Activated CD8-positive, alpha-beta memory T cell treated with anti-CD3 and anti-CD28 coated beads, Interleukin-2, amount 50 U/mL, for 1 hour (primary cell): Measurements from ENCODE around the gene SLC16A6.
A peak's percentile ranks its signal among the peaks of the same experiment; 100 is the strongest.
"Not testable (repeated sequence)": the region's sequence is repeated elsewhere in the genome, so short reads cannot be mapped to it uniquely, and the experiment has no call there.

ENCODE experiments used
- DNase-seq: peaks from one replicate; pipeline ENCODE4 v3.0.0-alpha.2; 2020; ENCODE audit errors: extremely low read depth

The SLC16A6 gene

DNA sequence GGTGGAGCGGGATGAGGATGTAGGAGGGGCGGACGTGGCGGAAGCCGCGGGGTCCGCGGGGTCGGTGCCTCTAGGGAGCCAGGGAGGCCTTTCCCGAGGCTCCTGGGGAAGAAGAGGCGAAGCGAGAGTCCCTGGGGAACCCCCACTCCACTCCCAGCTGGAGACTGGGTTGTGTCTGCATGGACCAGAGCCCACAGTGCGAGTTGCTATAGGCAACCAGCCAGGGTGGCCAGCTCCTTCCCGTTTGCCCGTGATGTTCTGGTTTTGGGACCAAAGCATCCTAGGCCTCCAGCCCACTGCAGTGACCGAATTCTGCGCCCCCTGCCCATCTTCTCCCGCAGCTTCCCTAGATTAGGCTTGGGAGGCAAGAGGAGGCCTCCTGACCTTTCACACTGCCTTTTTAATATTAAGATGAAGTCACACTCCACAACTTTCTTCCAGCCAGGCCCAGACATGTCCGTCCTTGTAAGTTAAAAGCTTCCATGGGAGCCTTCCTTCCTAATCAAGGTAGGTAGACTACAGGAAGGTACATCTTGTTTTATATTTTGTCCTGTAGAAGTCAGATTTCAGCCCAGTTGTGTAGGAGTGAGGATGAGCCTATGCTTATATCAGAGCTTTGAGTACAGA, 42.6 kb downstream of the SLC16A6 start:
- DNase-seq: no peak

DNA sequence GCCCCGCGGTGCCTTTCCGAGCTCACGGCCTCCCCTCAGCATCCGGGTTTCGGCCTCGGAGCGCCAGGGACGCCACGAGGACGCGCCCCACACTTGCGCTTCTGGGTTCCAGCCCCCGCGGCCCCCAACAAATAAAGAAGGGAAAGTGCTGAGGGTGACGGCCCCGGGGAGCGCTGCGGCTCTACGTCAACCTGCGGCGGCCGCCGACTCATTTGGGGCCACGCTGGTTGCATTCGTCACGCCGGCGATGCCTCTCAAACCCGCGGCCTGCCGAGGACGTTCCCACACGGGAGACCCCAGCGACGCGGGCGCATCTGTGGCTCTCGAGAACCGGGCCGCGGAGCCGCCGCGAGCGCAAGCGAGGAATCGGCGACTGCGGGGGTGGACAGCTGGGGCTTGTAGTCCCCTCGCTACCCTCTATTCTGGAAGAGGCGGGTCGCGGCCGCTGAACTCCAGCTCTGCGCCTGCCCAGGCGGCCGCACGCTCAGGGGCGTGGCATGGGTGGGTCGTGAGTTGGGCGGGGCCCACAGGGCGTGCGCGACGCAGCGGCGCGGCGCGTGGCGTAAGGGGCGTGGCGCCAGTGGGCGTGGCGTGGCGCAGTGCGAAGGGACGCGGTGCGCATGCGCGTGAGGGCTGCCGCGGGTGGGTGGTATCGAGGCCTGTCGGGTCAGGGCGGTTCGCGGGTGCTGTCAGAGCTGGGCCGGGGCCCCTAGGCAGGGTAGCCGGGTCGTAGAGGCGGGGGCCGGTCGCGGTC, 43.3 kb downstream of the SLC16A6 start, which contains the start of gene AMZ2:
Gene AMZ2, plus strand, starts transcription at position 599 of the 754 bp plus-strand sequence. CDS start 2,145 bp downstream, outside the sequence.
- peak; percentile 83 for DNase-seq

DNA sequence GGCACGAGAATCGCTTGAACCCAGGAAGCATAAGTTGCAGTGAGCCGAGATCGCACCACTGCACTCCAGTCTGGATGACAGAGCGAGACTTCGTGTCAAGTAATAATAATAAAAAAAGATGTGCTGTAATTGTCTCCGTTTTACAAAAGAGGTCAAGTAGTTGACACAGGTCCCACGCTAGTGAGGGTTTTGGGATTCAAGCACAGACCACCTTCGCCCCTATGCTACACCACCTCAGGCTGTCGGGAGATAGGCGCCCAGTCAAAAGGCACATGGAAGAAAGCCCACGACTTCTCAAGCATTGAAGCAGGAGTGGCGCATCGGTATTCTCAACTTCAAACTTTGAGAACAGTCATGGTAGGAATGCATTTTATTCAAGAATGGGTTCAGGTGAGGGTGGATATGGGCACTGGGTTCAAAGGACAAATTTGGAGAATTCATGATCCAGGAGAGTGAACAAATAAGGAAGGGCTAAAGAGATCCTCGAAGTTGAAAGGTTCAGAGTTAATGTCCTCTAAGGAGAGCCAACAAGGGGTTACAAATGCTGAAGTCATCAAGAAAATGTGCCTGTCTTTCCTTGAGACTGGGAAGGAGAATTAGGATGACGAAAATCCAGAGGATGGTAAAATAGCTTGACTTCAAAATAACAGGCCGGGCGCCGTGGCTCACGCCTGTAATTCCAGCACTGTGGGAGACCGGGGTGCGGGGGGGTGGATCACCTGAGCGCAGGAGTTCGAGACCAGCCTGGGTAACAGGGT, 44.5 kb downstream of the SLC16A6 start:
- no peak for DNase-seq

DNA sequence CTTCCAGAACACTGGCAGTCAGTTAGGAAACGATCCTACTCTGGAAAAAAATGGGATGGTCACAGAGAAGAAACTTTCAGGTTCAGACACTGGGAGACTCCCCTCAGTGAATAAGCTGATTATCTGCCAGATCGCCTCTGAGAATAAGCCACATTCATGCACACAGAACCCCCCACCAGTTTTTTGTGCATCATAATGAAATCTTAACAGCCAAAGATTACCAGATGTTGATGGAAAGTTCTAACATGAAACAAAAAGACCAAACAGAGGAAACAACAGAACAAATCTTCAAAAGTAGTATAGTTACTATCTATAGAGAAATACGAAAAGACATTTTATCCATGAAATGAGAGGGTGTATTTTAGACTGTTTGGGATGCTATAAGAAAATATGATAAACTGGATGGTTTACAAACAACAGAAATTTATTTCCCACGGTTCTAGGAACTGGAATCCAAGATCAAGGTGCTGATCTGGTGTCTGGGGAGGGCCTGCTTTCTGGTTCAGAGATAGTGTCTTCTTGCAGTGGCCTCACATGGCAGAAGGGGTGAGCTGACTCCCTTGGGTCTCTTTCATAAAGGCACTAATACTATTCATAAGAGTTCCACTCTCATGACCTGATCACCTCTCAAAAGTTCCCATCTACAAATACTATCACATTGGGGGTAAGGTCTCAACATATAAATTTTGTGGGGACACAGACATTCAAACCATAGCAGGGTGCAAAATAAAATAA, 51.1 kb downstream of the SLC16A6 start:
- DNase-seq: no peak

DNA sequence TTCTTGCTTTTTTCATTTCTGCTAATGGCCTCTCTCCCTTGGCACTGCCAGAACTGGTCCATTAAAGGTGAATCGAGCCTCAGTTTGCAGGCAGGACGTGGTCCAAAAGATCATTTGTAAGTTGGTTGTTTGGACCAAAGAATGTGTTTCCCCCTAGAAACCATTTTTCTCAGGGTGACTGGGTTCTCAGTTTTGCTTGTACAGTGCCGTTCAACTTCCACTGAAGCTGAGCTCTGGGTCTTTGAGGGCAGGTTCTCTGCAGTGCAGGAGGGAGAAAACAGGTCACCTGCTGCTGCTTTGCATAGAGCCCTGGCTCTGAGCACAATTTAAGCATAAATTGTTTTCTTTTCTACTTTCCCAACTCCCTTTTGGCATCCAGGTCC, 52.1 kb downstream of the SLC16A6 start:
- no peak for DNase-seq

DNA sequence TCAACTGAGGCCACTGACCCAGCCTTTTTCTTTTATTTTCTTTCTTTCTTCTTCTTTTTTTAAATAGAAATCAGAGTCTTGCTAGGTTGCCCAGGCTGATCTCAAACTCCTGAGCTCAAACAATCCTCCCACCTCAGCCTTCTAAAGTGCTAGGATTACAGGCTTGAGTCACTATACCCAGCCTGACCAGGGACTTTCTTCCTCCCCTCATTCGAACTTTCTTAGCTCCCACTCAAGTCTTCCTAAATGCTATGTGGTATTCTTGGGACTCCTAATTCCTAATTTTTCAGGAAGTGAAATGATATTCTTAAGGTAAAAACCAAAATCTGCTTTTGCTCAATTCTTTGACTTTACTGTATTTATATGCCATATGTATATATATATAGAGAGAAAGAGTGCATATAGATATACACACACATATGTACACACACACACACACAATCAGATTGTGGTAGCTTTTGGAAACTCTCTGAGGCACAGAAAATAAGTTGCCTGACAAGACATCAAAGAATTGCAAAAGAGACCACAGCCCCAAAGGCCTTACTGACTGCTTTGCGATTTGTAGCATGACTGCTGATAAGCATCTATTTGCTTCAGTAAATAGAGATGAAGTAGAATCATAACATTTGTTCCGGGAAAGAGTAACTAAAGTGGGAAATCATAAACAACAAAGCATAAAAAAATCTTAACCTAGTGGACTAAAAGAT, 52.6 kb downstream of the SLC16A6 start:
- DNase-seq: no peak

DNA sequence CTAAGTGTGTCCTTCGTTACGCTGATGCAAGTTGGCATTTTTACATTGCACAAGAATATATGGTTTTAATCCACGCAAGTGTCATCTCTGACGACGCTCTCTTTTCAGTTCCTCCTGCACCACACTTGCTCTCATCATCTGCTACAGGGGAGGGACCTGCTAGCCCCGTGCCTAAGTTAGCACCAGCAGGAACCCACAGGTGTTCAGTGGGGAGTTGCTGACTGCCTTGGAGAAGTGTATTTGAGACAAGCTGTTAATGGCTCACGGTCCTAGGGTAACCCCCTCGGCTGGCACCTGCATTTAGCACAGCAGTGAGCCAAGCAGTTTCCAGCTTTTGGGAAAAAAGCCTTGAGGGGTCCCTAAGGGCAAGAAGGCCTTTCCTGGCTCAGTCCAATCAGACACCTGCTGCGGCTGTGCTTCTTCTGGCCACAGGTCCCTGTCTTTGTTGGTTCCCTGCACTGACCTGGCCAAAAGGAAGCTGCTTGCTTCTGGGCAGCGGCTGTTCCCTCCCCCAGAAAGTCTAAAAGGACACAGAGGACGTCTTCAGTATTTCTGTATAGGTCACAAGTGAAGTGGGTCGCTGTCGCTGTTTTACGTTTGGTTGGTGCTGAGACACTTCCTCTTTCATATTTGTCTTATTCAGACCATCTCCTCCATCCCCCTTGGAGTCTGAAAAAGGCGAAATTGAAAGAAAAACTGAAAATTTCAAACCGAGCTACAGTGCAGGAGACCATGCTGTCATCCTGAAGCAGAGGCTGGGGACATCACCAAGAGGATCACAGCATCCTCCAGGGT, 53.4 kb downstream of the SLC16A6 start:
- DNase-seq: not testable (repeated sequence)

DNA sequence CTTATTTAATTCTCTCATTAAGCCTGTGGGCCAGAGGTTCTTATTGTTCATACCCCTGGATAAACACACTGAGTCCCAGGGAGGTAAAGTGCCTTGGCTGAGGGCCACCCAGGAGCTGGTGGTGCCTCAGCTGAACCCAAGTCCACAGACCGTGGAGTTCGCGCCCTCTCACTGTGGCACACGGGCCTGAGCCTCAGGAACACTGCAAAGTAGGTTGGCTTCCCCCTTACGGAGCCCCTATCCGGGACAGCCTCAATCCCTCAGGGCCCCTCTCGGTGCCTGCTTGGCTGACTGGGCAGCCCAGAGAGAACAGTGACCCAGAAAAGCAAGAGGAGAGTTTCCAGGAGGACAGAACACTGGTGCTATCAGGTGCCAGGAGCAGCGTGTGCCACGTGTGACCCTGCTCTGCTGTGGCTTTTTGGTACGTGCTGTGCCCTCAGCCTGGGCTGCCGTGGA, 55.6 kb downstream of the SLC16A6 start:
- DNase-seq: not testable (repeated sequence)

DNA sequence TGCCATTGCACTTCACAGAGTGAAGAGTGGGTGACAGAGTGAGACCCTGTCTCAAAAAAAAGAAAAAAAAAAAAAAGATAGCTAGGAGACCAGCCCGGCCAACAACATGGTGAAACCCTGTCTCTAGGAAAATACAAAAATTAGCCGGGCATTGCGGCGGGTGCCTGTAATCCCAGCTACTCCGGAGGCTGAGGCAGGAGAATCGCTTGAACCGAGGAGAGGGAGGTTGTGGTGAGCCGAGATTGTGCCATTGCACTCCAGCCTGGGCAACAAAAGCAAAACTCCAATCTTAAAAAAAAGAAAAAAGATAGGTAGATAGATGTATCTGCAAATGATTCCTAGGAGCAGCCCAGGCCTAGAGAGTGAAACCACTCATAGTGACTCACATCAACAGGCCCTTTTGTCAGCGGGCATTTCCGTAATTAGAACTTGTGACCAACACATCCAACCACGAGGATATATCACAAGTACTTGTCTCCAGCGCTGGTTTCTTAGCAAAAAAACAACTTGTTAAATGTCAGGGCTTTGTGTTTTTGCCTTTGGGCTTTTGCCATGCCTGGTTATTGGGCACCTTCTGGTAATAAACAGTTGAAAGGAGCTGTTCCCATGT, 56.1 kb downstream of the SLC16A6 start:
- not testable (repeated sequence) for DNase-seq

DNA sequence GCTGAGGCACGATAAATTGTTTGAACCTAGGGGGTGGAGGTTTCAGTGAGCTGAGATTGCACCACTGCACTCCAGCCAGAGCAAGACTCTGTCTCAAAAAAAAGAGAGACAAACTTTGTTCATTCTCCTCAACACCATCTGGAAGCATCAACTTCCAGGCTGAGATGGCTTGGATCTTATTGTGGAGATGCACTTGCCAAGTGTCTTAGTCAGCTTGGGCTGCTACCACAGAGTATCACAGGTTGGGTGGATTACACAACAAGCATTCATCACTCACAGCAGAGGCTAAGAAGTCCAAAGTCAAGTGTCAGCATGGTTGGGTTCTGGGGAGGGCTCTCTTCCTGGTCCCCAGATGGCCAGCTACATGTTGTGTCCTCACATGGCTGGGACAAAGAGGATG, 58.2 kb downstream of the SLC16A6 start:
- not testable (repeated sequence) for DNase-seq

DNA sequence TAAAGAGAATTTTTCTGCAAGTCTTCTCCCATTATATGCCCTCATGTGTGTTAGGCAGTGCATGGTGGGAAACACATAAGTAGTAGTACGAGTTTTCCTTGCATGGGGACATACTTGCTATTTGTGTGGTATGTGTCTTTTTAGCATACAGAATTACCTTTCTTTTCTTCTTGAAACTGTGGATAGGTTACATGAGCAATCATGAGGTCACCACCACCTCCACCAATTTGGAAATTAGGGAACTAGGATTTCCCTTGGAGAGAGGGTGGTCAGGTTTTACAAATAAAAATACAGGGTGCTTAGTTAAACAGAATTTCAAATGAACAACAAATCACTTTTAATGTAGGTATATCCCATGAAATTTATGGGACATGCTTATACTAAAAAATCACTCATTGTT, 59.4 kb downstream of the SLC16A6 start:
- no peak for DNase-seq

DNA sequence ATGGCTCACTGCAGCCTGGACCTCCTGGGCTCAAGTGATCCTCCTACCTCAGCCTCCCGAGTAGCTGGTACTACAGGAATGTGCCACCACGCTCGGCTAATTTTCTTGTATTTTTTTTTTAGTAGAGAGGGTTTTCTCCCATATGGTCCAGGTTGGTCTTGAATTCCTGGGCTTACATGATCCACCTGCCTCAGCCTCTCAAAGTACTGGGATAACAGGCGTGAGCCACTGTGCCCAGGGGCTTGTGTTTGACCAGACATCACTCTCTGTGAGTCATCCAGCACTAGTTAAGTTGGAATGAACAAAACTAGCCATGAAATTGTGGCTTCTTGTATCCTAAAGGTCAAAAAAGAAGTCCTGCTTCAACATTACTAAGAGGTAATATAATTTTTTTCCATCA, 59.8 kb downstream of the SLC16A6 start:
- DNase-seq: not testable (repeated sequence)

DNA sequence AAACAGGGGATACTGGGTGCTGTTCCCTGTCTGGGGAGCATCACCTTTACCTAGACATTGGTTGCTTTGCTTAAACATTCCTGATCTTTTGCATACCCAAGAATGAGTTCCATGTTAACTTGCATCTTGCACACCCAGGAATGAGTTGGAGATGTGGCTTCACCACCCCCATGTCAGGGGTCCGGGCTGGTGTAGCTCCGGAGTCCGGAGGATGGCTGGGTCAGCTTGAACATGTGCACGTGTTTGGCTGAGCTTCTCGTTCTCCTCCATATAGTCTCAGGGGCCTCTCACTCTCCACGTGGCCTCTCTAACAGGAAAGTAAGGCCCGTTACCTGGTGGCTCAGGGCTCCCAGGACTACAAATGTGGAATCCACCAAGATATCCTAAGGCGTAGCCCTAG, 61.3 kb downstream of the SLC16A6 start:
- no peak for DNase-seq

DNA sequence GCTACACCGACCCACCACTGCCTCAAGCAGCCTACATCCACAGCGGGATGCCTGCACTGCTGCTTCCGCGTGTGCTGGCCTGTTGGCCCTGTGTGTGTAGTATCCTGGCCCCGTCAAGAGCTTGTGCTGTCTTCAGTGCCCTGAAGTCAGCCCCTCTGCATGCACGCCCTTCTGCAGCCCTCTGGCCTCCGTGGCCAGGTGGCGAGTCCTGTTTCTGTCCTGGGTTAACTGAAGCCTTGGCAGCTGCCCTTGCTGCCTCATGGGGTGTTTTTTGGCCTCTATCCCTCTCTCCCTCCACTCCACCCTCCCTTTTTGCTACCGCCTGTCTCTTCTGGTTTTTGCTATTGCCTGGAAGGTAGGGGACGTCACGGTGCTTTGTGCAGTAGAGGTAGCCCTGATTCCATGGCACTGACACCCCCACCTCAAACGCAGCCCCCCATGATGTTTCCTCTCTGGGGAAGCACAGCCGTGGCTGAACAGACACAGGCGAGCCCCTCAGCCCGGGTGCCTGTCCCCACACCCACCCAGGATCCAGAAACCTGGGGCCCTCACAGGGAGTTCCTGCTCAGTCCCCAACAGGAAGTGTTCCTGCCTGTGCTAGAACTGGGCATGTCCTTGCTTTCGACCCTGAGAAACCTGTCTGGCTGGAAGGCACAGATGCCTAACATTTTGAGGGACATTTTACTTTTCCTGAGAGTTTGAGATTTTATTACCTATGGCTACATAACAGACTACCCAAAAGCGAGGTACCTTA, 61.9 kb downstream of the SLC16A6 start:
- no peak for DNase-seq

DNA sequence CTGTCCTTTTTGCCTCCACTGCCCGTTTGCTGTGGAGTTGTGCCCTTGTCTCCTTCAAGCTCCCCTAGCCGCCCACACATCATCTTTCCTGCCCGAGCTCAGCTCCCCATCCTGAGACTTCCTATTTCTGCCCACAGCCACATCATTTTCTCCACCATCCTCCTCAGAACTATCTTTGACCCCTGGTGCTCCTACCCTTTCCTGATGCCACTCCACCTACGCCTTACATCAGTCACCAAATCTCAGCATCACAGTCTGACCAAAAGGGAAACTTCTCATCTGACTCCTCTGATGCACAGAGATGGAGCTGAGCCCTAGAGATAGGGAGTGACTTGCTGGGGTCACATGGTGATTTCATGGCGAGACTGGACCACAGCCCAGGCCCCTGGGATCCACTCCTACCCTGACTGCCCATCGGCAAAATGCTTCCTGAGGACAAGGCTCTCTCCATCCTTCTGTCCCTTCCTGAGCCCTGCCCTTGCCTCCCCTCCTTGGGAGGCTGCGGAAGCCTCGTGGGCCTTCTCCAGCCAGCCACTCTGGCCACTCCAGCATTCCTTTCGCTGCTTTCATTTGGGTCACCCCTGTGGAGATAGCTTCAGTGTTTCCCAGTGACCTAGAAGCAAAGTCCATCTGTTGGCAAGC, 62.8 kb downstream of the SLC16A6 start:
- DNase-seq: not testable (repeated sequence)

DNA sequence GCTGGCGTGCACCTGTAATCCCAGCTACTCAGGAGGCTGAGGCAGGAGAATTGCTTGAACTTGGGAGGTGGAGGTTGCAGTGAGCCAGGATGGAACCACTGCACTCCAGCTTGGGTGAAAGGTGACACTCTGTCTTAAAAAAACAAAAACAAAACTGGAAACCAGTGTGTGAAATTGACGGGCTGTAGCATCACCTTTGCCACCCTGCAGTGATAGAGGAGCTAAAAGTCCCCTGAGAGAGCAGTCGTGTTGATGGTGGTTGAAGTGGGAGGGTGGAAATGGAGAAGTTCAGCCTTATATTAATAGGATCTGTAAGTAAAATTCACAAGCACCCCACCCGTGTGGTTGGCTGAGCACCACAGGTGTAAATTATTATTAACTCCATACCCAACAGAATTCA, 65.9 kb downstream of the SLC16A6 start:
- not testable (repeated sequence) for DNase-seq

DNA sequence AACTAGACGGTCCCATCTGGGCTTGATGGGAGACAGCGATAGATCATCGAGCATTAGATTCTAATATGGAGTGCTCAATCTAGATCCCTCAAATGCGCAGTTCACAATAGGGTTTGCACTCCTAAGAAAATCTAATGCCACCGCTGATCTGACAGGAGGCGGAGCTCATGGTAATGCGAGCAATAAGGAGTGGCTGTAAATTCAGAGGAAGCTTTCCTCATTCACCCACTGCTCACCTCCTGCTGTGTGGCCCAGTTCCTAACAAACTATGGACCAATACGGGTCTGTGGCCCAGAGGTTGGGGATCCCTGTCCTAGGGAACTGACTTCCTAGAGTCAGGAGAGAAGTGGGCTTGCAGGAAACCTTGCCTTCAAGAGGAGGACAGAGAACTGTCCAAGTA, 68.3 kb downstream of the SLC16A6 start:
- DNase-seq: no peak

DNA sequence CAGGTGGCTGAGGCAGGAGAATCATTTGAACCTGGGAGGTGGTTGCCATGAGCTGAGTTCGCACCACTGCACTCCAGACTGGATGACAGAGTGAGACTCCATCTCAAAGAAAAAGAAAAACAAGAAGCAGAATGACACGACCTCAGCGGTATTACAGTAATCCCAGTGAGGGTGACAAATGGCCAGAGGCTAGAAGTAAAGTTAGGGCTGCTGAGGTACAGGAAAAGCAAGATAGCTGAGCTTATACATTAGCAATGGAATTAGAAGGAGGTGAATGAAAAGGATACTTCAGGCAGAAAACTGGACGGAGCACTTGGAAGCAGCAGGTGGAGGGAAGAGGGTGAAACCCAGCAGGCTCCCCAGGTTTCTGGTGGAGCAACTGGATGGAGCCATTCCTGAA, 69.1 kb downstream of the SLC16A6 start:
- DNase-seq: no peak

DNA sequence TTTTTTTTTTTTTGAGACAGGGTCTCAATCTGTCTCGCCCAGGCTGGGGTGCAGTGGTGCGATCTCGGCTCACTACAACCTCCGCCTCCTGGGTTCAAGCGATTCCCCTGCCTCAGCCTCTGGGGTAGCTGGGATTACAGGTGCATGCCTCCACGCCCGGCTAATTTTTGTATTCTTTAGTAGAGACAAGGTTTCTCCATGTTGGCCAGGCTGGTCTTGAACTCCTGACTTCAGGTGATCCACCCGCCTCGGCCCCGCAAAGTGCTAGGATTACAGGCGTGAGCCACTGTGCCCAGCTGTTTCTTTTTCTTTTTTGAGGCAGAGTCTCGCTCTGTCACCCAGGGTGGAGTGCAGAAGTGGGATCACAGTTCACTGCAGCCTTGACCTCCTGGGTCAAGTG, 70.1 kb downstream of the SLC16A6 start:
- not testable (repeated sequence) for DNase-seq
